K562 (cell line): ENCODE results near the gene USP5. TPM values are rescaled to one million over a fixed set of nuclear protein-coding genes. Genes with fewer than 3 reads are reported as not detected.
A peak's percentile ranks its signal among the peaks of the same experiment; 100 is the strongest.

Source experiments
- GABPA ChIP-seq: fragments of 200-800 bp; sonication (Bioruptor generic); conservative IDR thresholded peaks from 2 replicates; pipeline ENCODE4 v1.6.1; 2016; ENCODE audit warnings: low read depth, missing genetic modification characterization, missing compliant biosample characterization
- GATAD2A ChIP-seq: fragments of 450-650 bp; IDR thresholded peaks from 2 replicates; pipeline ENCODE4 v1.6.1; 2017
- HDAC1 ChIP-seq, 2 experiments: fragments of 450-650 bp; IDR thresholded peaks; 2 replicates each; pipeline ENCODE4 v1.6.1; 2016 to 2017; ENCODE audit warnings: inconsistent platforms in 1 of 2, mild to moderate bottlenecking in 1 of 2, moderate library complexity in 1 of 2
- POLR2A ChIP-seq: fragments of 450-650 bp; conservative IDR thresholded peaks from 2 replicates; pipeline ENCODE4 v1.6.1; 2016
- SPI1 ChIP-seq: IDR thresholded peaks from 2 replicates; pipeline ENCODE4 v1.6.1; 2011; ENCODE audit warnings: low read depth, low read length, control low read depth, borderline replicate concordance
- ZBTB5 ChIP-seq: fragments of 450-650 bp; IDR thresholded peaks from 2 replicates; pipeline ENCODE4 v1.6.1; 2017; ENCODE audit warnings: antibody characterized with exemption
- ZNF316 ChIP-seq: fragments of 450-650 bp; IDR thresholded peaks from 2 replicates; pipeline ENCODE4 v1.6.1; 2016
- ZNF584 ChIP-seq: fragments of 200-800 bp; sonication (Bioruptor generic); IDR thresholded peaks from 2 replicates; pipeline ENCODE4 v1.6.1; 2016; ENCODE audit warnings: low read depth, mild to moderate bottlenecking, missing genetic modification characterization, missing compliant biosample characterization
- ZNF644 ChIP-seq: fragments of 200-800 bp; sonication (Bioruptor generic); IDR thresholded peaks from 2 replicates; pipeline ENCODE4 v1.6.1; 2016; ENCODE audit warnings: low read depth, missing genetic modification characterization, missing compliant biosample characterization
- polyA plus RNA-seq, 8 experiments: library from polyadenylated mRNA; depleted of rRNA in 4 of 8; stranded (reverse) in 5 of 8; unstranded in 3 of 8; fragments of >200 nt; fragmentation: Nextera tagmentation in 2 of 8; fragmentation: Illumina TruSeq in 1 of 8; extraction: Ambion mirVana in 2 of 8; extraction: Trizol in 1 of 8; gene quantifications; 2 replicates each; pipeline versions ENCODE4 v1.2.1 to v1.2.3, GENCODE V29; 2011 to 2014; ENCODE audit warnings: inconsistent platforms in 1 of 8, missing spikeins in 1 of 8
- total RNA-seq, 7 experiments: library from RNA; depleted of rRNA in 6 of 7; stranded (reverse); fragments of >200 nt in 6 of 7; fragmentation: Illumina TruSeq in 2 of 7; extraction: Trizol in 2 of 7; gene quantifications; 2 replicates each; pipeline versions ENCODE4 v1.2.1 to v1.2.3, GENCODE V29; 2011 to 2021; ENCODE audit warnings: low replicate concordance in 1 of 7
- TF ChIP-seq, protein P1 (sequence below), 3 experiments: fragments of 200-800 bp in 1 of 3; fragments of 250-450 bp in 1 of 3; fragments of 450-650 bp in 1 of 3; sonication (Bioruptor Pico) in 1 of 3; sonication (Bioruptor generic) in 1 of 3; formaldehyde crosslinking in 1 of 3; IDR thresholded peaks; 2 replicates each; pipeline versions ENCODE4 v1.6.1 to v1.8.0; 2016 to 2022; ENCODE audit warnings: mild to moderate bottlenecking in 2 of 3, missing genetic modification characterization in 2 of 3, missing compliant biosample characterization in 1 of 3, moderate library complexity in 1 of 3
- TF ChIP-seq, protein P2 (sequence below): IDR thresholded peaks from 3 replicates; pipeline ENCODE4 v1.6.1; 2011; ENCODE audit warnings: borderline replicate concordance, mild to moderate bottlenecking; ENCODE audit not compliant: insufficient read length, insufficient read depth
- TF ChIP-seq, protein P3 (sequence below): fragments of 450-650 bp; IDR thresholded peaks from 2 replicates; pipeline ENCODE4 v1.6.1; 2016; ENCODE audit warnings: low read depth

Gene USP5
- total and polyA plus RNA-seq, 9 of the 15 experiments (the other 6 are each of a cell fraction or from before 2014, with no cell fraction given): 1.4 to 107 (median 48.6) TPM

DNA sequence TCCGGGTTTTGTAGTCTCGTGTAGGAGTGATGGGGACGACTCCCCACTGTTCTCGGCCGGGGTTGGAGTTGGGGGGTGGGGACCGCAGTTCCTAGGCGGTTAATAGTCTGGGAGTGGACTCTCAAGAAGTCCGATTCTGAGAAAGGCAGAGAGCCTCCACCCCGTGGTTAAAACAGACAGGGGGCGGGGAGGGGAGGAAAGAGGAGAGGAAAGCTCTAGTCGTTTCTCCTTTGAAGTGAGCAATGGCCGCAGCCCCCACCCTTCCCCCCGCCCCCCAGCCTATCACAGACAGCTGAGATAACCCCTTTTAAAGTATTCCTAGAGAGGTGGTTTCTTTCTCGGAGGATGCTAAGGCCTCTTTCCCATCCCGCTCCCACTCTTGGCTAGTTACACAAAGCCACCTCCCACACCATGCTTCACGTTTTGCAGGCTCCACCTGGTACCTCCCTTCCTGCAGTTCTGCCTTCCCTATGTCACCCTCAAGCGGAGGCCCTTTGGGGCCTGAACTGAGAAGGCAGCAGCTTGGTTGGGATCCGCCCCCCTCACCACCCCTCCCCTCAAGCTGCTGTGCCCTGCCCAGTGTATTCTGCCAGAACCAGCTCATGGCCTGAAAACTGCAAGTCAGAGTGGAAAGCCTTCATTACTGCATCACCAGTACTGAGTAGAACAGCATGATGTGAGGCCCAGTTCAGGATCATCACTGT lies 853 bp downstream of the USP5 start (continued):
- TF ChIP-seq ZBTB5 (no peak), GATAD2A (no peak), ZNF644 (tag) (0 out of 2 replicates have a peak, but pooled peaks have one; percentile 28), HDAC1 (IDR thresholded peaks at IDR 0.05) (peak in 1 of 2 experiments; percentile 45; a peak in 1 of 4 replicates), SPI1 (no peak), GABPA (tag) (peak; percentile 67), POLR2A (0 out of 2 replicates have a peak, but pooled peaks have one; percentile 24), ZNF316 (peak; percentile 69), ZNF584 (CRISPR knock-in tag) (0 out of 2 replicates have a peak, but pooled peaks have one; percentile 7)
- TF ChIP-seq, protein P1, sequence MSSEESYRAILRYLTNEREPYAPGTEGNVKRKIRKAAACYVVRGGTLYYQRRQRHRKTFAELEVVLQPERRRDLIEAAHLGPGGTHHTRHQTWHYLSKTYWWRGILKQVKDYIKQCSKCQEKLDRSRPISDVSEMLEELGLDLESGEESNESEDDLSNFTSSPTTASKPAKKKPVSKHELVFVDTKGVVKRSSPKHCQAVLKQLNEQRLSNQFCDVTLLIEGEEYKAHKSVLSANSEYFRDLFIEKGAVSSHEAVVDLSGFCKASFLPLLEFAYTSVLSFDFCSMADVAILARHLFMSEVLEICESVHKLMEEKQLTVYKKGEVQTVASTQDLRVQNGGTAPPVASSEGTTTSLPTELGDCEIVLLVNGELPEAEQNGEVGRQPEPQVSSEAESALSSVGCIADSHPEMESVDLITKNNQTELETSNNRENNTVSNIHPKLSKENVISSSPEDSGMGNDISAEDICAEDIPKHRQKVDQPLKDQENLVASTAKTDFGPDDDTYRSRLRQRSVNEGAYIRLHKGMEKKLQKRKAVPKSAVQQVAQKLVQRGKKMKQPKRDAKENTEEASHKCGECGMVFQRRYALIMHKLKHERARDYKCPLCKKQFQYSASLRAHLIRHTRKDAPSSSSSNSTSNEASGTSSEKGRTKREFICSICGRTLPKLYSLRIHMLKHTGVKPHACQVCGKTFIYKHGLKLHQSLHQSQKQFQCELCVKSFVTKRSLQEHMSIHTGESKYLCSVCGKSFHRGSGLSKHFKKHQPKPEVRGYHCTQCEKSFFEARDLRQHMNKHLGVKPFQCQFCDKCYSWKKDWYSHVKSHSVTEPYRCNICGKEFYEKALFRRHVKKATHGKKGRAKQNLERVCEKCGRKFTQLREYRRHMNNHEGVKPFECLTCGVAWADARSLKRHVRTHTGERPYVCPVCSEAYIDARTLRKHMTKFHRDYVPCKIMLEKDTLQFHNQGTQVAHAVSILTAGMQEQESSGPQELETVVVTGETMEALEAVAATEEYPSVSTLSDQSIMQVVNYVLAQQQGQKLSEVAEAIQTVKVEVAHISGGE (CRISPR knock-in tag; IDR thresholded peaks at IDR 0.05): peak in 1 of 3 experiments; percentile 87; a peak in 2 of 6 replicates
- TF ChIP-seq, protein P2, sequence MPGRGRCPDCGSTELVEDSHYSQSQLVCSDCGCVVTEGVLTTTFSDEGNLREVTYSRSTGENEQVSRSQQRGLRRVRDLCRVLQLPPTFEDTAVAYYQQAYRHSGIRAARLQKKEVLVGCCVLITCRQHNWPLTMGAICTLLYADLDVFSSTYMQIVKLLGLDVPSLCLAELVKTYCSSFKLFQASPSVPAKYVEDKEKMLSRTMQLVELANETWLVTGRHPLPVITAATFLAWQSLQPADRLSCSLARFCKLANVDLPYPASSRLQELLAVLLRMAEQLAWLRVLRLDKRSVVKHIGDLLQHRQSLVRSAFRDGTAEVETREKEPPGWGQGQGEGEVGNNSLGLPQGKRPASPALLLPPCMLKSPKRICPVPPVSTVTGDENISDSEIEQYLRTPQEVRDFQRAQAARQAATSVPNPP: no peak
- TF ChIP-seq, protein P3, sequence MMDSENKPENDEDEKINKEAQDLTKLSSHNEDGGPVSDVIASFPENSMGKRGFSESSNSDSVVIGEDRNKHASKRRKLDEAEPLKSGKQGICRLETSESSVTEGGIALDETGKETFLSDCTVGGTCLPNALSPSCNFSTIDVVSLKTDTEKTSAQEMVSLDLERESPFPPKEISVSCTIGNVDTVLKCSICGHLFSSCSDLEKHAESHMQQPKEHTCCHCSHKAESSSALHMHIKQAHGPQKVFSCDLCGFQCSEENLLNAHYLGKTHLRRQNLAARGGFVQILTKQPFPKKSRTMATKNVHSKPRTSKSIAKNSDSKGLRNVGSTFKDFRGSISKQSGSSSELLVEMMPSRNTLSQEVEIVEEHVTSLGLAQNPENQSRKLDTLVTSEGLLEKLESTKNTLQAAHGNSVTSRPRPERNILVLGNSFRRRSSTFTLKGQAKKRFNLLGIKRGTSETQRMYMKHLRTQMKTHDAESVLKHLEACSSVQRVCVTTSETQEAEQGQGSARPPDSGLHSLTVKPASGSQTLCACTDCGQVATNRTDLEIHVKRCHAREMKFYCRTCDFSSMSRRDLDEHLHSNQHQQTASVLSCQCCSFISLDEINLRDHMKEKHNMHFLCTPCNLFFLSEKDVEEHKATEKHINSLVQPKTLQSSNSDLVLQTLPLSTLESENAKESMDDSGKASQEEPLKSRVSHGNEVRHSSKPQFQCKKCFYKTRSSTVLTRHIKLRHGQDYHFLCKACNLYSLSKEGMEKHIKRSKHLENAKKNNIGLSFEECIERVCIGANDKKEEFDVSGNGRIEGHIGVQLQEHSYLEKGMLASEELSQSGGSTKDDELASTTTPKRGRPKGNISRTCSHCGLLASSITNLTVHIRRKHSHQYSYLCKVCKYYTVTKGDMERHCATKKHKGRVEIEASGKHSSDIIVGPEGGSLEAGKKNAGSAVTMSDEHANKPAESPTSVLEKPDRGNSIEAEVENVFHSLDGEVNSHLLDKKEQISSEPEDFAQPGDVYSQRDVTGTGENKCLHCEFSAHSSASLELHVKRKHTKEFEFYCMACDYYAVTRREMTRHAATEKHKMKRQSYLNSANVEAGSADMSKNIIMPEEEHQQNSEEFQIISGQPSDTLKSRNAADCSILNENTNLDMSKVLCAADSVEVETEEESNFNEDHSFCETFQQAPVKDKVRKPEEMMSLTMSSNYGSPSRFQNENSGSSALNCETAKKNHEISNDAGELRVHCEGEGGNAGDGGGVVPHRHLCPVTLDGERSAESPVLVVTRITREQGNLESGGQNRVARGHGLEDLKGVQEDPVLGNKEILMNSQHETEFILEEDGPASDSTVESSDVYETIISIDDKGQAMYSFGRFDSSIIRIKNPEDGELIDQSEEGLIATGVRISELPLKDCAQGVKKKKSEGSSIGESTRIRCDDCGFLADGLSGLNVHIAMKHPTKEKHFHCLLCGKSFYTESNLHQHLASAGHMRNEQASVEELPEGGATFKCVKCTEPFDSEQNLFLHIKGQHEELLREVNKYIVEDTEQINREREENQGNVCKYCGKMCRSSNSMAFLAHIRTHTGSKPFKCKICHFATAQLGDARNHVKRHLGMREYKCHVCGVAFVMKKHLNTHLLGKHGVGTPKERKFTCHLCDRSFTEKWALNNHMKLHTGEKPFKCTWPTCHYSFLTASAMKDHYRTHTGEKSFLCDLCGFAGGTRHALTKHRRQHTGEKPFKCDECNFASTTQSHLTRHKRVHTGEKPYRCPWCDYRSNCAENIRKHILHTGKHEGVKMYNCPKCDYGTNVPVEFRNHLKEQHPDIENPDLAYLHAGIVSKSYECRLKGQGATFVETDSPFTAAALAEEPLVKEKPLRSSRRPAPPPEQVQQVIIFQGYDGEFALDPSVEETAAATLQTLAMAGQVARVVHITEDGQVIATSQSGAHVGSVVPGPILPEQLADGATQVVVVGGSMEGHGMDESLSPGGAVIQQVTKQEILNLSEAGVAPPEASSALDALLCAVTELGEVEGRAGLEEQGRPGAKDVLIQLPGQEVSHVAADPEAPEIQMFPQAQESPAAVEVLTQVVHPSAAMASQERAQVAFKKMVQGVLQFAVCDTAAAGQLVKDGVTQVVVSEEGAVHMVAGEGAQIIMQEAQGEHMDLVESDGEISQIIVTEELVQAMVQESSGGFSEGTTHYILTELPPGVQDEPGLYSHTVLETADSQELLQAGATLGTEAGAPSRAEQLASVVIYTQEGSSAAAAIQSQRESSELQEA: no peak
